Measurements from ENCODE around the gene PPP2R2C.

DNA sequence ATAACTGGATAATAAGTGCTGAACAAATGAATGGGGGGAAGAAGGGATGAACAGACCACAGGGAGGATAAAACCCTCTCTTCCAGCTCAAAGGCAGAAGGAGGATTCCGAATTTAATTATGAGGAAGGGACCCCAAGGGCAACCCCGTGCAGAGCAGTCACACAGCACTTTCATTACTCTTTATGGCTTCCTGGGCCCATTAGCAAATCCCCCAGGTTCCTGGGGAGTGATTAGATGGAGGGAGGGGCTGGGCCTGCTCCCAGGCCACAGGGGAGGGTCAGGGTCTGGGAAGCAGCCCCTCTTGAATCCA, 67.1 kb downstream of the PPP2R2C start:
- TF ChIP-seq POLR2A (IDR thresholded peaks at IDR 0.05; ENCODE audit: low read depth, low read length): no peak
- TF ChIP-seq, protein P1, sequence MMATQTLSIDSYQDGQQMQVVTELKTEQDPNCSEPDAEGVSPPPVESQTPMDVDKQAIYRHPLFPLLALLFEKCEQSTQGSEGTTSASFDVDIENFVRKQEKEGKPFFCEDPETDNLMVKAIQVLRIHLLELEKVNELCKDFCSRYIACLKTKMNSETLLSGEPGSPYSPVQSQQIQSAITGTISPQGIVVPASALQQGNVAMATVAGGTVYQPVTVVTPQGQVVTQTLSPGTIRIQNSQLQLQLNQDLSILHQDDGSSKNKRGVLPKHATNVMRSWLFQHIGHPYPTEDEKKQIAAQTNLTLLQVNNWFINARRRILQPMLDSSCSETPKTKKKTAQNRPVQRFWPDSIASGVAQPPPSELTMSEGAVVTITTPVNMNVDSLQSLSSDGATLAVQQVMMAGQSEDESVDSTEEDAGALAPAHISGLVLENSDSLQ (IDR thresholded peaks at IDR 0.05): no peak
- no peak for TF ChIP-seq SP1 (IDR thresholded peaks at IDR 0.05; ENCODE audit: low read depth, low read length)
- no peak for TF ChIP-seq HDAC6 (IDR thresholded peaks at IDR 0.05; ENCODE audit: unreplicated experiment)
- no peak for TF ChIP-seq JUNB (IDR thresholded peaks at IDR 0.05)
- no peak for TF ChIP-seq BHLHE40 (IDR thresholded peaks at IDR 0.05; ENCODE audit: borderline replicate concordance in 1 of 2, low read depth in 2 of 2, low read length in 1 of 2)
- TF ChIP-seq GABPA (IDR thresholded peaks at IDR 0.05; ENCODE audit: low read depth): no peak
- TF ChIP-seq, protein P2, sequence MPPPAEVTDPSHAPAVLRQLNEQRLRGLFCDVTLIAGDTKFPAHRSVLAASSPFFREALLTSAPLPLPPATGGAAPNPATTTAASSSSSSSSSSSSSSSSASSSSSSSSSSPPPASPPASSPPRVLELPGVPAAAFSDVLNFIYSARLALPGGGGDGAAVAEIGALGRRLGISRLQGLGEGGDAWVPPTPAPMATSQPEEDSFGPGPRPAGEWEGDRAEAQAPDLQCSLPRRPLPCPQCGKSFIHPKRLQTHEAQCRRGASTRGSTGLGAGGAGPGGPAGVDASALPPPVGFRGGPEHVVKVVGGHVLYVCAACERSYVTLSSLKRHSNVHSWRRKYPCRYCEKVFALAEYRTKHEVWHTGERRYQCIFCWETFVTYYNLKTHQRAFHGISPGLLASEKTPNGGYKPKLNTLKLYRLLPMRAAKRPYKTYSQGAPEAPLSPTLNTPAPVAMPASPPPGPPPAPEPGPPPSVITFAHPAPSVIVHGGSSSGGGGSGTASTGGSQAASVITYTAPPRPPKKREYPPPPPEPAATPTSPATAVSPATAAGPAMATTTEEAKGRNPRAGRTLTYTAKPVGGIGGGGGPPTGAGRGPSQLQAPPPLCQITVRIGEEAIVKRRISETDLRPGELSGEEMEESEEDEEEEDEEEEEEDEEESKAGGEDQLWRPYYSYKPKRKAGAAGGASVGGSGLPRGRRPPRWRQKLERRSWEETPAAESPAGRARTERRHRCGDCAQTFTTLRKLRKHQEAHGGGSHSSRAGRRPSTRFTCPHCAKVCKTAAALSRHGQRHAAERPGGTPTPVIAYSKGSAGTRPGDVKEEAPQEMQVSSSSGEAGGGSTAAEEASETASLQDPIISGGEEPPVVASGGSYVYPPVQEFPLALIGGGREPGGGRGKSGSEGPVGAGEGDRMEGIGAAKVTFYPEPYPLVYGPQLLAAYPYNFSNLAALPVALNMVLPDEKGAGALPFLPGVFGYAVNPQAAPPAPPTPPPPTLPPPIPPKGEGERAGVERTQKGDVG (CRISPR knock-in tag; IDR thresholded peaks at IDR 0.05): no peak

All from GM12878 (cell line).